ENCODE results near the gene CDK19. TPM values are rescaled to one million over a fixed set of nuclear protein-coding genes. Genes with fewer than 3 reads are reported as not detected.

Gene CDK19
- total and polyA plus RNA-seq, 2 experiments from 2014 or later = 3.3 to 11.2 TPM

- 94 to 98% methylated on average over 2 of the region's 2 CpGs for WGBS, 2 experiments (ENCODE audit: low coverage in 1 of 2, low lambda C conversion rate in 2 of 2, missing lambda C conversion rate in 2 of 2)
- Histone ChIP-seq H3K36me3 (ENCODE audit: low read depth) (no peaks in the 10 kb centered on the region), H3K4me1 (ENCODE audit: insufficient read depth) (no peaks in the 10 kb centered on the region), H3K27ac (no peak overlapping the region), H2AFZ (no peak overlapping the region), H3K27me3 (replicated peaks; ENCODE audit: insufficient read depth) (no peaks in the 10 kb centered on the region), H3F3A (ENCODE audit: insufficient read depth) (no peaks in the 10 kb centered on the region), H3K9me2 (ENCODE audit: insufficient read depth) (no peaks in the 10 kb centered on the region), H3K9me3 (ENCODE audit: low read depth) (no peaks in the 10 kb centered on the region), H3K4me3 (no peak overlapping the region), H3K9ac (no peak overlapping the region), H4K20me1 (ENCODE audit: insufficient read depth) (no peaks in the 10 kb centered on the region), H3K4me2 (ENCODE audit: unreplicated experiment) (no peak overlapping the region), H3K79me2 (ENCODE audit: insufficient read depth) (no peaks in the 10 kb centered on the region)
- DNase-seq = no peak
- in situ Hi-C loops (cut with MboI) = no loop called here
- TF ChIP-seq EZH2 (IDR thresholded peaks at IDR 0.05; ENCODE audit: insufficient read depth, poor library complexity, severe bottlenecking) = no peak
- TF ChIP-seq EZH2phosphoT487 (IDR thresholded peaks at IDR 0.05; ENCODE audit: insufficient read depth, low read depth) = no peak
Measured at GRCh38 chr6:110636781-110637180, 178.5 kb downstream of the CDK19 start.

GRCh38 chr6:110635096-110635495 lies 180.2 kb downstream of the CDK19 start:
- no peak for DNase-seq
- Histone ChIP-seq H3K36me3 (ENCODE audit: low read depth) (no peaks in the 10 kb centered on the region), H3K27me3 (replicated peaks; ENCODE audit: insufficient read depth) (no peaks in the 10 kb centered on the region), H3K27ac (no peak overlapping the region), H4K20me1 (ENCODE audit: insufficient read depth) (no peaks in the 10 kb centered on the region), H3K4me1 (ENCODE audit: insufficient read depth) (no peaks in the 10 kb centered on the region), H3K4me2 (ENCODE audit: unreplicated experiment) (no peak overlapping the region), H3K9me2 (ENCODE audit: insufficient read depth) (no peaks in the 10 kb centered on the region), H3K9me3 (ENCODE audit: low read depth) (no peaks in the 10 kb centered on the region), H3K9ac (no peak overlapping the region), H3K4me3 (no peak overlapping the region), H2AFZ (no peak overlapping the region), H3K79me2 (ENCODE audit: insufficient read depth) (no peaks in the 10 kb centered on the region), H3F3A (ENCODE audit: insufficient read depth) (no peaks in the 10 kb centered on the region)
- WGBS, 2 experiments (ENCODE audit: low coverage in 1 of 2, low lambda C conversion rate in 2 of 2, missing lambda C conversion rate in 2 of 2) = 87 to 96% methylated on average over 1 of the region's 1 CpG
- TF ChIP-seq EZH2 (IDR thresholded peaks at IDR 0.05; ENCODE audit: insufficient read depth, poor library complexity, severe bottlenecking) (no peak), EZH2phosphoT487 (IDR thresholded peaks at IDR 0.05; ENCODE audit: insufficient read depth, low read depth) (no peak)
- in situ Hi-C loops (cut with MboI) = no loop called here

GRCh38 chr6:110633731-110634213 lies 181.5 kb downstream of the CDK19 start:
- no peak overlapping the region for H3K27ac ChIP-seq
- H3F3A ChIP-seq (ENCODE audit: insufficient read depth) = no peaks in the 10 kb centered on the region
- WGBS, 2 experiments (ENCODE audit: low coverage in 1 of 2, low lambda C conversion rate in 2 of 2, missing lambda C conversion rate in 2 of 2) = 90 to 95% methylated on average over 2 of the region's 2 CpGs
- H4K20me1 ChIP-seq (ENCODE audit: insufficient read depth) = no peaks in the 10 kb centered on the region
- H3K36me3 ChIP-seq (ENCODE audit: low read depth) = no peaks in the 10 kb centered on the region
- TF ChIP-seq EZH2 (IDR thresholded peaks at IDR 0.05; ENCODE audit: insufficient read depth, poor library complexity, severe bottlenecking) (no peak), EZH2phosphoT487 (IDR thresholded peaks at IDR 0.05; ENCODE audit: insufficient read depth, low read depth) (no peak)
- H3K9ac ChIP-seq = no peak overlapping the region
- H3K27me3 ChIP-seq (replicated peaks; ENCODE audit: insufficient read depth) = no peaks in the 10 kb centered on the region
- in situ Hi-C loops (cut with MboI) = no loop called here
- H3K9me3 ChIP-seq (ENCODE audit: low read depth) = no peaks in the 10 kb centered on the region
- no peak overlapping the region for H3K4me3 ChIP-seq
- H3K9me2 ChIP-seq (ENCODE audit: insufficient read depth) = no peaks in the 10 kb centered on the region
- H3K4me1 ChIP-seq (ENCODE audit: insufficient read depth) = no peaks in the 10 kb centered on the region; the same call in 1 of the 2 replicates
- H2AFZ ChIP-seq = no peak overlapping the region
- no peak for DNase-seq
- H3K79me2 ChIP-seq (ENCODE audit: insufficient read depth) = no peaks in the 10 kb centered on the region
- no peak overlapping the region for H3K4me2 ChIP-seq (ENCODE audit: unreplicated experiment)

- no peaks in the 10 kb centered on the region for H4K20me1 ChIP-seq (ENCODE audit: insufficient read depth)
- in situ Hi-C loops (cut with MboI) = no loop called here
- no peaks in the 10 kb centered on the region for H3F3A ChIP-seq (ENCODE audit: insufficient read depth)
- TF ChIP-seq EZH2 (IDR thresholded peaks at IDR 0.05; ENCODE audit: insufficient read depth, poor library complexity, severe bottlenecking) (no peak), EZH2phosphoT487 (IDR thresholded peaks at IDR 0.05; ENCODE audit: insufficient read depth, low read depth) (no peak)
- H2AFZ ChIP-seq = no peak overlapping the region
- no peaks in the 10 kb centered on the region for H3K9me2 ChIP-seq (ENCODE audit: insufficient read depth)
- no peak overlapping the region for H3K4me3 ChIP-seq
- no peaks in the 10 kb centered on the region for H3K79me2 ChIP-seq (ENCODE audit: insufficient read depth)
- WGBS, 2 experiments (ENCODE audit: low coverage in 1 of 2, low lambda C conversion rate in 2 of 2, missing lambda C conversion rate in 2 of 2) = 94 to 100% methylated on average over 2 of the region's 2 CpGs
- H3K27me3 ChIP-seq (replicated peaks; ENCODE audit: insufficient read depth) = no peaks in the 10 kb centered on the region
- H3K9me3 ChIP-seq (ENCODE audit: low read depth) = no peaks in the 10 kb centered on the region
- no peaks in the 10 kb centered on the region for H3K36me3 ChIP-seq (ENCODE audit: low read depth)
- no peak for DNase-seq
- peaks cover 8% of the 10 kb centered on the region for H3K4me1 ChIP-seq (ENCODE audit: insufficient read depth)
- no peak overlapping the region for H3K9ac ChIP-seq
- no peak overlapping the region for H3K4me2 ChIP-seq (ENCODE audit: unreplicated experiment)
- H3K27ac ChIP-seq = no peak overlapping the region
Measured at GRCh38 chr6:110629153-110629552, 186.1 kb downstream of the CDK19 start.

GRCh38 chr6:110628330-110628729 lies 186.9 kb downstream of the CDK19 start:
- Histone ChIP-seq H3K9ac (no peak overlapping the region), H3K79me2 (ENCODE audit: insufficient read depth) (no peaks in the 10 kb centered on the region), H4K20me1 (ENCODE audit: insufficient read depth) (no peaks in the 10 kb centered on the region), H3K4me2 (ENCODE audit: unreplicated experiment) (peak overlapping the region; percentile 13), H3K27me3 (replicated peaks; ENCODE audit: insufficient read depth) (no peaks in the 10 kb centered on the region), H3K4me3 (no peak overlapping the region), H3F3A (ENCODE audit: insufficient read depth) (no peaks in the 10 kb centered on the region), H3K27ac (peak overlapping the region; percentile 22), H2AFZ (no peak overlapping the region; the same call in 1 of the 2 replicates), H3K9me2 (ENCODE audit: insufficient read depth) (no peaks in the 10 kb centered on the region), H3K36me3 (ENCODE audit: low read depth) (no peaks in the 10 kb centered on the region), H3K9me3 (ENCODE audit: low read depth) (no peaks in the 10 kb centered on the region), H3K4me1 (ENCODE audit: insufficient read depth) (peaks cover 8% of the 10 kb centered on the region)
- no peak for TF ChIP-seq EZH2 (IDR thresholded peaks at IDR 0.05; ENCODE audit: insufficient read depth, poor library complexity, severe bottlenecking)
- TF ChIP-seq EZH2phosphoT487 (IDR thresholded peaks at IDR 0.05; ENCODE audit: insufficient read depth, low read depth) = no peak
- DNase-seq = peak; percentile 85
- WGBS, 2 experiments (ENCODE audit: low coverage in 1 of 2, low lambda C conversion rate in 2 of 2, missing lambda C conversion rate in 2 of 2) = 21 to 23% methylated on average over 5 of the region's 5 CpGs
- in situ Hi-C loops (cut with MboI) = no loop called here

Measured in GM23248 (cell line).